ENCODE measurements around the gene OR1A2.
"Not testable (repeated sequence)": the region's sequence is repeated elsewhere in the genome, so short reads cannot be mapped to it uniquely, and the experiment has no call there.

DNA sequence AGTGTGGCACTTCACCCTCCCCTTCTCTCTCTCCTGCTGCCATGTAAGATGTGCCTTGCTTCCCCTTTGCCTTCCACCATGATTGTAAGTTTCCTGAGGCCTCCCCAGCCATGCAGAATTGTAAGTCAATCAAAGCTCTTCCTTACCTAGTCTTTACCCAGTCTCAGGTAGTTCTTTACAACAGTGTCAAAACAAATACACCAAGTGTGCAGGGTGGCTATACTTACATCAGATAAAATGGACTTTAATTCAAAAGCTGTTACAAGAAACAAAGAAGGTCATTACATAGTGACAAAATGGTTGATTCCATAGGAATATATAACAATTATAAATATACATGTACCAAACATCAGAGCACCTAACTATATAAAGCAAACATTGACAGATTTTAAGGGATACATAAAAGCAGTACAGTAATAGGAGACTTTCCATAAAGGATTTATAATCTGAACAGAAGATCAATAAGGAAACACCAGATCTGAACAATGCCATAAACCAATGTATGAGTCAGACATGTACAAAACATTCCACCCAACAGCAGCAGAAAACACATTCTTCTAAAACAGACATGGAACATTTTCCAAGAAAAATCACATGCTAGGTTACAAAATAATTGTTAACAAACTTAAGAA lies 27.5 kb downstream of the OR1A2 start:
- not testable (repeated sequence) for TF ChIP-seq GABPA (IDR thresholded peaks at IDR 0.05 in 1 of 2, conservative IDR thresholded peaks at IDR 0.05 in 1 of 2); RXRA (IDR thresholded peaks at IDR 0.05); MAX (IDR thresholded peaks at IDR 0.05); ATF3 (IDR thresholded peaks at IDR 0.05); FOXA1 (IDR thresholded peaks at IDR 0.05); EGR1 (IDR thresholded peaks at IDR 0.05; ENCODE audit: low read depth in 2 of 2)
- TF ChIP-seq, protein P1, sequence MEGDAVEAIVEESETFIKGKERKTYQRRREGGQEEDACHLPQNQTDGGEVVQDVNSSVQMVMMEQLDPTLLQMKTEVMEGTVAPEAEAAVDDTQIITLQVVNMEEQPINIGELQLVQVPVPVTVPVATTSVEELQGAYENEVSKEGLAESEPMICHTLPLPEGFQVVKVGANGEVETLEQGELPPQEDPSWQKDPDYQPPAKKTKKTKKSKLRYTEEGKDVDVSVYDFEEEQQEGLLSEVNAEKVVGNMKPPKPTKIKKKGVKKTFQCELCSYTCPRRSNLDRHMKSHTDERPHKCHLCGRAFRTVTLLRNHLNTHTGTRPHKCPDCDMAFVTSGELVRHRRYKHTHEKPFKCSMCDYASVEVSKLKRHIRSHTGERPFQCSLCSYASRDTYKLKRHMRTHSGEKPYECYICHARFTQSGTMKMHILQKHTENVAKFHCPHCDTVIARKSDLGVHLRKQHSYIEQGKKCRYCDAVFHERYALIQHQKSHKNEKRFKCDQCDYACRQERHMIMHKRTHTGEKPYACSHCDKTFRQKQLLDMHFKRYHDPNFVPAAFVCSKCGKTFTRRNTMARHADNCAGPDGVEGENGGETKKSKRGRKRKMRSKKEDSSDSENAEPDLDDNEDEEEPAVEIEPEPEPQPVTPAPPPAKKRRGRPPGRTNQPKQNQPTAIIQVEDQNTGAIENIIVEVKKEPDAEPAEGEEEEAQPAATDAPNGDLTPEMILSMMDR (IDR thresholded peaks at IDR 0.05; ENCODE audit: low read depth, low read length, missing input control), result not testable (repeated sequence)

All from liver (tissue), 3 donors.